Measurements from ENCODE around the gene PCDH8.

Gene PCDH8

GRCh38 chr13:52848455-52849195, at the start of gene PCDH8:
PCDH8 (minus strand) TSS chr13:52848640; CDS start chr13:52848436, 204 bp downstream.
- no peak for DNase-seq

- no peak for DNase-seq
These were observed 48.6 kb upstream of the PCDH8 start for GRCh38 chr13:52896827-52897659.

GRCh38 chr13:52894413-52894812, 46.0 kb upstream of the PCDH8 start:
- no peak for DNase-seq

GRCh38 chr13:52892925-52893324, 44.5 kb upstream of the PCDH8 start:
- DNase-seq: no peak

- no peak for DNase-seq
These were observed 43.3 kb upstream of the PCDH8 start for GRCh38 chr13:52891706-52892105.

GRCh38 chr13:52887165-52887564, 38.7 kb upstream of the PCDH8 start:
- DNase-seq: no peak

GRCh38 chr13:52885141-52885540, 36.7 kb upstream of the PCDH8 start:
- no peak for DNase-seq

GRCh38 chr13:52884429-52885010, 36.1 kb upstream of the PCDH8 start:
- no peak for DNase-seq

- no peak for DNase-seq
These were observed 34.3 kb upstream of the PCDH8 start for GRCh38 chr13:52882785-52883184.

- no peak for DNase-seq
These were observed 31.7 kb upstream of the PCDH8 start for GRCh38 chr13:52879950-52880741.

GRCh38 chr13:52878831-52879230, 30.4 kb upstream of the PCDH8 start:
- DNase-seq: no peak

- no peak for DNase-seq
These were observed 21.7 kb upstream of the PCDH8 start for GRCh38 chr13:52870143-52870542.

GRCh38 chr13:52869621-52870020, 21.2 kb upstream of the PCDH8 start:
- no peak for DNase-seq

- no peak for DNase-seq
These were observed 20.6 kb upstream of the PCDH8 start for GRCh38 chr13:52869050-52869449.

GRCh38 chr13:52868190-52868589, 19.8 kb upstream of the PCDH8 start:
- no peak for DNase-seq

GRCh38 chr13:52864941-52865340, 16.5 kb upstream of the PCDH8 start:
- DNase-seq: no peak

GRCh38 chr13:52862358-52863206, 14.1 kb upstream of the PCDH8 start:
- DNase-seq: no peak

GRCh38 chr13:52852444-52852843, 4.0 kb upstream of the PCDH8 start:
- no peak for DNase-seq

GRCh38 chr13:52851137-52851962, 2.9 kb upstream of the PCDH8 start:
- DNase-seq: no peak

- peak; percentile 7 for DNase-seq
These were observed 2.1 kb upstream of the PCDH8 start for GRCh38 chr13:52850396-52851136.

- no peak for DNase-seq
These were observed 1.6 kb upstream of the PCDH8 start for GRCh38 chr13:52850072-52850395.
